ENCODE data around the gene VWA8.

DNA sequence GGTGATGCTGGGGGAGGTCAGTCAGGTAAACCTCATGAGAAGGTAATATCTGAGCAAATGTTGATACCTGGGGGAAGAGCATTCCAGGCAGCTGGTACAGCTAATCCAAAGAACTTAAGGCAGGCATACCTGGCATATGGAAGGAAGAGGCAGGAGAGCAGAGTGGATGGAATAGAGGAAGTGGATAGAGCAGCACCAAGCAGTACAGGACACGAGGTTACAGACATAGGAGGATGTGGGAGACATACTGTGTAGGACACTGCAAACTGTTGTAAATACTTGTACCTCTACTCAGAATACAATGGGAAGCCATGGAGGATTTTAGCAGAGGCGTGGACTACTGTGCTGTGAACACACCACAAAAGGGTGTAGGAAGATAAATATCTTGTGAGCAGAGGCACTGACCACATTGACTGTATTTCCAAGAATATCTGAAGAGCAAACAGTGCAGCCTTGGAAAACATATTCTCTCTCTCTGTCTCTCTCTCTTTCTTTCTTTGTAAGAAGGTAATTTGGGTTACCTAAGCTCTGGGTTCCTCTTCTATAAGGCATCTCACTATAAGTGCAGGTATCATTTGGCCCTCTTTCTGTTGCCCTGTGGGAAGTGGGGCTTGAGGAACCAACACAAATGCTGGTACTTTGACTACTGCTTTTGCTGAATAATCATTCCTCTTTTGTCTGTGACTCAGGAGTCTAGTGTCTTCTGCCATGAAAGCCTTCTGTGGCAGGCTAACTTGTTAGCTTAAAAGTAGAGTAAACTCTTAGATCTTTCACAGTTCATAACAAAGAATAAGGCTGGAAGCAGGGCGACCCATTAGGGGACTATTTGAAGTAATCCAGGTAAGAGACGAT, 238.0 kb downstream of the VWA8 start:
- TF ChIP-seq, protein P1, sequence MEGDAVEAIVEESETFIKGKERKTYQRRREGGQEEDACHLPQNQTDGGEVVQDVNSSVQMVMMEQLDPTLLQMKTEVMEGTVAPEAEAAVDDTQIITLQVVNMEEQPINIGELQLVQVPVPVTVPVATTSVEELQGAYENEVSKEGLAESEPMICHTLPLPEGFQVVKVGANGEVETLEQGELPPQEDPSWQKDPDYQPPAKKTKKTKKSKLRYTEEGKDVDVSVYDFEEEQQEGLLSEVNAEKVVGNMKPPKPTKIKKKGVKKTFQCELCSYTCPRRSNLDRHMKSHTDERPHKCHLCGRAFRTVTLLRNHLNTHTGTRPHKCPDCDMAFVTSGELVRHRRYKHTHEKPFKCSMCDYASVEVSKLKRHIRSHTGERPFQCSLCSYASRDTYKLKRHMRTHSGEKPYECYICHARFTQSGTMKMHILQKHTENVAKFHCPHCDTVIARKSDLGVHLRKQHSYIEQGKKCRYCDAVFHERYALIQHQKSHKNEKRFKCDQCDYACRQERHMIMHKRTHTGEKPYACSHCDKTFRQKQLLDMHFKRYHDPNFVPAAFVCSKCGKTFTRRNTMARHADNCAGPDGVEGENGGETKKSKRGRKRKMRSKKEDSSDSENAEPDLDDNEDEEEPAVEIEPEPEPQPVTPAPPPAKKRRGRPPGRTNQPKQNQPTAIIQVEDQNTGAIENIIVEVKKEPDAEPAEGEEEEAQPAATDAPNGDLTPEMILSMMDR (IDR thresholded peaks at IDR 0.05) = no peak
- TF ChIP-seq POLR2A (IDR thresholded peaks at IDR 0.05) = no peak
- no peak for TF ChIP-seq EP300 (IDR thresholded peaks at IDR 0.05)
